ENCODE measurements around the gene PLAC8L1. TPM values are rescaled to one million over a fixed set of nuclear protein-coding genes. Genes with fewer than 3 reads are reported as not detected.

PLAC8L1 gene
- total and polyA plus RNA-seq, 3 experiments from 2014 or later: 0.53 to 0.96 TPM; not detected in 1

- Histone ChIP-seq H3K27me3 (ENCODE audit: insufficient read depth, low read length, poor library complexity, severe bottlenecking) (no peaks in the 10 kb centered on the region), H3K27ac (ENCODE audit: low read depth, low read length) (no peak overlapping the region), H3K4me1 (ENCODE audit: insufficient read depth, low read length) (peaks cover 9% of the 10 kb centered on the region), H3K9me3 (ENCODE audit: low read length) (no peaks in the 10 kb centered on the region), H3K36me3 (ENCODE audit: insufficient read depth, low read length) (no peaks in the 10 kb centered on the region), H3K4me3 (ENCODE audit: low read length) (no peak overlapping the region)
- ChIA-PET CTCF (no interaction called here), POLR2A (no interaction called here)
- Mint-ChIP-seq H3K4me3 (no peak overlapping the region), H3K27ac (peak overlapping the region in 1 of 8 donors; percentile 61), H3K27me3 (peaks cover 0 to 4% of the 10 kb centered on the region in 2 donors), H3K9me3 (no peaks in the 10 kb centered on the region), H3K36me3 (no peaks in the 10 kb centered on the region), H3K4me1 (peaks cover 14 to 24% (median 16%) of the 10 kb centered on the region in 3 donors)
- no peak for DNase-seq
These were observed 26.8 kb downstream of the PLAC8L1 start for GRCh38 chr5:146078566-146078965.

- ChIA-PET POLR2A (no interaction called here), CTCF (interaction anchor here (1.0 kb wide), 1 partner anchor 10 kb away, joined by 3 read pairs; no protein-coding TSS in a partner anchor)
- Mint-ChIP-seq H3K27ac (no peak overlapping the region), H3K4me1 (peaks cover 14 to 24% (median 16%) of the 10 kb centered on the region in 3 donors), H3K27me3 (peaks cover 0 to 11% of the 10 kb centered on the region in 2 donors), H3K9me3 (no peaks in the 10 kb centered on the region), H3K4me3 (no peak overlapping the region), H3K36me3 (no peaks in the 10 kb centered on the region)
- H3K27ac ChIP-seq (ENCODE audit: low read depth, low read length): no peak overlapping the region
- H3K9me3 ChIP-seq (ENCODE audit: low read length): no peaks in the 10 kb centered on the region
- no peaks in the 10 kb centered on the region for H3K27me3 ChIP-seq (ENCODE audit: insufficient read depth, low read length, poor library complexity, severe bottlenecking)
- no peaks in the 10 kb centered on the region for H3K36me3 ChIP-seq (ENCODE audit: insufficient read depth, low read length)
- DNase-seq: no peak
- no peak overlapping the region for H3K4me3 ChIP-seq (ENCODE audit: low read length)
- H3K4me1 ChIP-seq (ENCODE audit: insufficient read depth, low read length): peaks cover 9% of the 10 kb centered on the region
These were observed 28.9 kb downstream of the PLAC8L1 start for GRCh38 chr5:146076455-146076854.

GRCh38 chr5:146076028-146076427, 29.3 kb downstream of the PLAC8L1 start:
- peaks cover 14 to 24% (median 16%) of the 10 kb centered on the region in 3 donors for H3K4me1 Mint-ChIP-seq
- Histone ChIP-seq H3K4me1 (ENCODE audit: insufficient read depth, low read length) (peaks cover 9% of the 10 kb centered on the region), H3K4me3 (ENCODE audit: low read length) (no peak overlapping the region), H3K36me3 (ENCODE audit: insufficient read depth, low read length) (no peaks in the 10 kb centered on the region), H3K9me3 (ENCODE audit: low read length) (no peaks in the 10 kb centered on the region), H3K27me3 (ENCODE audit: insufficient read depth, low read length, poor library complexity, severe bottlenecking) (no peaks in the 10 kb centered on the region), H3K27ac (ENCODE audit: low read depth, low read length) (no peak overlapping the region)
- no peak overlapping the region for H3K4me3 Mint-ChIP-seq
- DNase-seq: no peak
- H3K9me3 Mint-ChIP-seq: no peaks in the 10 kb centered on the region
- CTCF ChIA-PET: interaction anchor here (1.0 kb wide), 1 partner anchor 11 kb away, joined by 3 read pairs; no protein-coding TSS in a partner anchor
- no peaks in the 10 kb centered on the region for H3K36me3 Mint-ChIP-seq
- peaks cover 0 to 11% of the 10 kb centered on the region in 2 donors for H3K27me3 Mint-ChIP-seq
- H3K27ac Mint-ChIP-seq: no peak overlapping the region
- POLR2A ChIA-PET: no interaction called here

- H3K27ac ChIP-seq (ENCODE audit: low read depth, low read length): no peak overlapping the region
- no peak overlapping the region for H3K4me3 Mint-ChIP-seq
- H3K27me3 Mint-ChIP-seq: peaks cover 0 to 8% of the 10 kb centered on the region in 2 donors
- no peak overlapping the region for H3K4me3 ChIP-seq (ENCODE audit: low read length)
- ChIA-PET POLR2A (no interaction called here), CTCF (no interaction called here)
- H3K4me1 ChIP-seq (ENCODE audit: insufficient read depth, low read length): no peaks in the 10 kb centered on the region
- H3K9me3 Mint-ChIP-seq: no peaks in the 10 kb centered on the region
- H3K36me3 Mint-ChIP-seq: no peaks in the 10 kb centered on the region
- no peaks in the 10 kb centered on the region for H3K27me3 ChIP-seq (ENCODE audit: insufficient read depth, low read length, poor library complexity, severe bottlenecking)
- peaks cover 0 to 2% (median 0%) of the 10 kb centered on the region in 3 donors for H3K4me1 Mint-ChIP-seq
- no peak overlapping the region for H3K27ac Mint-ChIP-seq
- no peaks in the 10 kb centered on the region for H3K36me3 ChIP-seq (ENCODE audit: insufficient read depth, low read length)
- H3K9me3 ChIP-seq (ENCODE audit: low read length): no peaks in the 10 kb centered on the region
- no peak for DNase-seq
These were observed 32.0 kb downstream of the PLAC8L1 start for GRCh38 chr5:146073239-146073900.

- CTCF ChIA-PET: no interaction called here
These were observed 32.8 kb downstream of the PLAC8L1 start for GRCh38 chr5:146072595-146072994.

GRCh38 chr5:146071171-146071570, 34.2 kb downstream of the PLAC8L1 start:
- Histone ChIP-seq H3K4me1 (ENCODE audit: insufficient read depth, low read length) (no peaks in the 10 kb centered on the region), H3K9me3 (ENCODE audit: low read length) (no peaks in the 10 kb centered on the region), H3K36me3 (ENCODE audit: insufficient read depth, low read length) (no peaks in the 10 kb centered on the region), H3K27ac (ENCODE audit: low read depth, low read length) (no peak overlapping the region), H3K27me3 (ENCODE audit: insufficient read depth, low read length, poor library complexity, severe bottlenecking) (no peaks in the 10 kb centered on the region), H3K4me3 (ENCODE audit: low read length) (no peak overlapping the region)
- POLR2A ChIA-PET: no interaction called here
- Mint-ChIP-seq H3K27ac (no peak overlapping the region), H3K4me3 (no peak overlapping the region), H3K36me3 (no peaks in the 10 kb centered on the region), H3K27me3 (peaks cover 0 to 8% of the 10 kb centered on the region in 2 donors), H3K4me1 (no peaks in the 10 kb centered on the region), H3K9me3 (no peaks in the 10 kb centered on the region)
- DNase-seq: no peak
- CTCF ChIA-PET: no interaction called here

More at GRCh38 chr5:146072595-146072994, 32.8 kb downstream of the PLAC8L1 start:
- Histone ChIP-seq H3K27me3 (ENCODE audit: insufficient read depth, low read length, poor library complexity, severe bottlenecking) (no peaks in the 10 kb centered on the region), H3K4me1 (ENCODE audit: insufficient read depth, low read length) (no peaks in the 10 kb centered on the region), H3K9me3 (ENCODE audit: low read length) (no peaks in the 10 kb centered on the region), H3K4me3 (ENCODE audit: low read length) (no peak overlapping the region), H3K27ac (ENCODE audit: low read depth, low read length) (no peak overlapping the region), H3K36me3 (ENCODE audit: insufficient read depth, low read length) (no peaks in the 10 kb centered on the region)
- Mint-ChIP-seq H3K4me3 (no peak overlapping the region), H3K27me3 (peaks cover 0 to 8% of the 10 kb centered on the region in 2 donors), H3K36me3 (no peaks in the 10 kb centered on the region), H3K9me3 (no peaks in the 10 kb centered on the region), H3K27ac (no peak overlapping the region), H3K4me1 (no peaks in the 10 kb centered on the region)
- no peak for DNase-seq
- POLR2A ChIA-PET: no interaction called here

- Mint-ChIP-seq H3K27ac (no peak overlapping the region), H3K4me1 (no peaks in the 10 kb centered on the region), H3K36me3 (no peaks in the 10 kb centered on the region), H3K9me3 (no peaks in the 10 kb centered on the region), H3K27me3 (peaks cover under 1 to 8% of the 10 kb centered on the region in 2 donors), H3K4me3 (no peak overlapping the region)
- Histone ChIP-seq H3K4me1 (ENCODE audit: insufficient read depth, low read length) (no peaks in the 10 kb centered on the region), H3K9me3 (ENCODE audit: low read length) (no peaks in the 10 kb centered on the region), H3K36me3 (ENCODE audit: insufficient read depth, low read length) (no peaks in the 10 kb centered on the region), H3K27me3 (ENCODE audit: insufficient read depth, low read length, poor library complexity, severe bottlenecking) (no peaks in the 10 kb centered on the region), H3K27ac (ENCODE audit: low read depth, low read length) (no peak overlapping the region), H3K4me3 (ENCODE audit: low read length) (no peak overlapping the region)
- CTCF ChIA-PET: no interaction called here
- no peak for DNase-seq
- POLR2A ChIA-PET: no interaction called here
These were observed 34.6 kb downstream of the PLAC8L1 start for GRCh38 chr5:146070746-146071145.

GRCh38 chr5:146069780-146070099, 35.6 kb downstream of the PLAC8L1 start:
- ChIA-PET POLR2A (interaction anchor here (0.6 kb wide), 1 partner anchor 607 kb away, joined by 3 read pairs; no protein-coding TSS in a partner anchor), CTCF (no interaction called here)
- Mint-ChIP-seq H3K27ac (no peak overlapping the region), H3K4me1 (peaks cover 0 to 2% (median 0%) of the 10 kb centered on the region in 3 donors), H3K27me3 (peaks cover 2 to 8% of the 10 kb centered on the region in 2 donors), H3K4me3 (no peak overlapping the region), H3K36me3 (no peaks in the 10 kb centered on the region), H3K9me3 (no peaks in the 10 kb centered on the region)
- Histone ChIP-seq H3K4me3 (ENCODE audit: low read length) (no peak overlapping the region), H3K9me3 (ENCODE audit: low read length) (no peaks in the 10 kb centered on the region), H3K36me3 (ENCODE audit: insufficient read depth, low read length) (no peaks in the 10 kb centered on the region), H3K27me3 (ENCODE audit: insufficient read depth, low read length, poor library complexity, severe bottlenecking) (no peaks in the 10 kb centered on the region), H3K4me1 (ENCODE audit: insufficient read depth, low read length) (no peaks in the 10 kb centered on the region), H3K27ac (ENCODE audit: low read depth, low read length) (no peak overlapping the region)
- DNase-seq: no peak

Measured in CD8-positive, alpha-beta memory T cell (primary cell).